Body of pancreas (tissue), 4 donors: ENCODE data around the gene TP53AIP1.

Experiments used
- POLR2A ChIP-seq, 3 donors: fragments of 450-650 bp; IDR thresholded peaks; one replicate each; pipeline ENCODE4 v1.6.1; 2016; ENCODE audit warnings: antibody characterized with exemption in 3 of 3, mild to moderate bottlenecking in 2 of 3
- TF ChIP-seq, protein P1 (sequence below), 7 experiments: fragments of 450-650 bp in 4 of 7; fragments of 200-600 bp in 3 of 7; sonication (generic) in 3 of 7; IDR thresholded peaks; one replicate each; pipeline ENCODE4 v1.5.1; 2016 to 2019; ENCODE audit warnings: antibody characterized with exemption in 7 of 7

DNA sequence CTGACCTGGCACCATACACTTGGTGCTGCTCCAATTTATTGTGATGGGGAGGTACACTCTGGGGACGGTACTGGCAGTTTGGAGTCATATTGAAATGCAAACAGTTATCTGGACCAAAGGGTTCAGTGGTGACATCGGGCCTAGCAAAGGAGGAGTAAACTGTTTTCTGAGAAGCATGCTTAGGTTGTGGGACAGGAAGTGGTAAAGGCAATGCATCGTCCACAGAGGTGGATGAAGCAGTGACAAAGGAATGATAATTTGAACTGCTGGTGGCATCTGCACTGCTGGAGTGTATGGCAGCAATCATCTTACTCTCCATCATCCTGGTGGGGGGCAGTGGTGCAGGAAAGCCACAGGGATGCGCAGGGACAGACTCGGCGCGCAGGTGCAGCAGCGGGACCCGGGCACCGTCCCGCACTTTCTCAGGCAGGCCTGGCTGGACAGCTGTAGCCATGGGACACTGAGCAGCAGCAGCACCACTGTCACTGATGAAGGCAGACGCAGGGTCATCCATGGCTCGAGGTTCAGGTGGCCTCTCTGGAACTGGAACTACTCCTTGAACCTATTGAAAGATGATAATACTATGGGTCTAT is 28.0 kb upstream of the TP53AIP1 start:
- TF ChIP-seq, protein P1, sequence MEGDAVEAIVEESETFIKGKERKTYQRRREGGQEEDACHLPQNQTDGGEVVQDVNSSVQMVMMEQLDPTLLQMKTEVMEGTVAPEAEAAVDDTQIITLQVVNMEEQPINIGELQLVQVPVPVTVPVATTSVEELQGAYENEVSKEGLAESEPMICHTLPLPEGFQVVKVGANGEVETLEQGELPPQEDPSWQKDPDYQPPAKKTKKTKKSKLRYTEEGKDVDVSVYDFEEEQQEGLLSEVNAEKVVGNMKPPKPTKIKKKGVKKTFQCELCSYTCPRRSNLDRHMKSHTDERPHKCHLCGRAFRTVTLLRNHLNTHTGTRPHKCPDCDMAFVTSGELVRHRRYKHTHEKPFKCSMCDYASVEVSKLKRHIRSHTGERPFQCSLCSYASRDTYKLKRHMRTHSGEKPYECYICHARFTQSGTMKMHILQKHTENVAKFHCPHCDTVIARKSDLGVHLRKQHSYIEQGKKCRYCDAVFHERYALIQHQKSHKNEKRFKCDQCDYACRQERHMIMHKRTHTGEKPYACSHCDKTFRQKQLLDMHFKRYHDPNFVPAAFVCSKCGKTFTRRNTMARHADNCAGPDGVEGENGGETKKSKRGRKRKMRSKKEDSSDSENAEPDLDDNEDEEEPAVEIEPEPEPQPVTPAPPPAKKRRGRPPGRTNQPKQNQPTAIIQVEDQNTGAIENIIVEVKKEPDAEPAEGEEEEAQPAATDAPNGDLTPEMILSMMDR (IDR thresholded peaks at IDR 0.05), result no peak
- no peak for TF ChIP-seq POLR2A (IDR thresholded peaks at IDR 0.05)
